ENCODE data around the gene KLK3.

The KLK3 gene

DNA sequence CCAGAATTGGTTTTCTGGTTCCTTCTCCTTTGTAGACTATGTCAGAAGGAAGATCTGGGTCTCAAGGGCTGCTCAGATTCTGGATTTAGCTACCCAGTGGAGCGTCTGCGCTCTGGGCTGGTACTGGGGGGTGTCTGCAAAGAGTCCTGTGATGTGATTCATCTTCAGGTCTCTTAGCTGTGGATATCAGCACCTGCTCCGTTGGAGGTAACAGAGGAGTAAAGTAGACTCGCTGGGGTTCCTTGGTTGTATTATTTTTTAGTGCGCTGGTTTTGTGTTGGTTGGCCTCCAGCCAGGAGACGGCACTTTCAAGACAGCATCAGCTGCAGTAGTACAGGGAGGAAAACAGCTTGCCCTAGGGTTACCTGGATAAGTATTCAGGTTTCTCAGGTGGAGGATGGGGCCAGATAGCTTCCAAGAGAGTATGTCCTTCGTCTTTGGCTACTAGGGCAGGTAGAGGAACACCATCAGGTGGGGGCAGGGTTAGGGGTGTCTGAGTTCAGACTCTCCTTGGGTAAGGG, 11.0 kb upstream of the KLK3 start:
- TF ChIP-seq, protein P1, sequence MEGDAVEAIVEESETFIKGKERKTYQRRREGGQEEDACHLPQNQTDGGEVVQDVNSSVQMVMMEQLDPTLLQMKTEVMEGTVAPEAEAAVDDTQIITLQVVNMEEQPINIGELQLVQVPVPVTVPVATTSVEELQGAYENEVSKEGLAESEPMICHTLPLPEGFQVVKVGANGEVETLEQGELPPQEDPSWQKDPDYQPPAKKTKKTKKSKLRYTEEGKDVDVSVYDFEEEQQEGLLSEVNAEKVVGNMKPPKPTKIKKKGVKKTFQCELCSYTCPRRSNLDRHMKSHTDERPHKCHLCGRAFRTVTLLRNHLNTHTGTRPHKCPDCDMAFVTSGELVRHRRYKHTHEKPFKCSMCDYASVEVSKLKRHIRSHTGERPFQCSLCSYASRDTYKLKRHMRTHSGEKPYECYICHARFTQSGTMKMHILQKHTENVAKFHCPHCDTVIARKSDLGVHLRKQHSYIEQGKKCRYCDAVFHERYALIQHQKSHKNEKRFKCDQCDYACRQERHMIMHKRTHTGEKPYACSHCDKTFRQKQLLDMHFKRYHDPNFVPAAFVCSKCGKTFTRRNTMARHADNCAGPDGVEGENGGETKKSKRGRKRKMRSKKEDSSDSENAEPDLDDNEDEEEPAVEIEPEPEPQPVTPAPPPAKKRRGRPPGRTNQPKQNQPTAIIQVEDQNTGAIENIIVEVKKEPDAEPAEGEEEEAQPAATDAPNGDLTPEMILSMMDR (IDR thresholded peaks at IDR 0.05; ENCODE audit: low read depth, low read length, missing control alignments): no peak
- in situ Hi-C loops (cut with HindIII; ENCODE audit: low pct_ligation_motif_present, low sequenced_read_pairs): no loop called here
- Histone ChIP-seq H3K4me3 (ENCODE audit: low read depth, low read length) (no peak overlapping the region), H3K27me3 (replicated peaks) (no peaks in the 10 kb centered on the region), H3K27ac (no peak overlapping the region), H3K36me3 (replicated peaks) (no peaks in the 10 kb centered on the region)
- DNase-seq: no peak

DNA sequence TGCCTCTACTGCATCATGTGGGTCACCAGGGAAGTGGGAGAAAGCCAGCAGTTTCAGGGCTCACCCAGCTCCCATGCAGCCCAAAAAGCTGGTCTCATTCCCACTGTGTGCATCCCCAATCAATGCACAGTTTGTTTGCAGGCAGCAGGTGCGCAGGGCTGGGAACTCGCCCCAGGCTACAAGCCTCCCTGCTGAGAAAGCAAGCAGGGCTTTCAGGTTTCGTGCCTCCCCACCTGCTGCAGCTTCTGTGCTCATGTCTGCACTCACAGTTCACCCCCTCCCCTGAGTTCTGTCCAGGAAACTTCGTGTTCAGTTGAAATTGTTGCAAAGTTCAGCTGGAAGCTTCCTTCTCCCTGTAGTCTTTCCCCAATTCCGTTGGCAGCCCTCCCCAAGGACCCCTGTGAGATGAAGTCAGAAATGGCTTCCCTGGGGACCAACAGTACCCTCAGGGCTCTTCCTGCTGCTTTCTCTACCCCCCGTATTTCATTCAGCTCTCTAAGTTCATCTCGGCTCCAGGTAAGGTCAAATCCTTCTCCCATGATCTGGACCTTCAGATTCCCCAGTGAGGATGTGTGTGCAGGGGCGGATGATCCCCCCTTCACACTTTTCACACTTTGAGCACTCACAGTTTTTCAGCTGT, 10.3 kb upstream of the KLK3 start:
- H3K27me3 ChIP-seq (replicated peaks): no peaks in the 10 kb centered on the region
- H3K27ac ChIP-seq: no peak overlapping the region
- H3K4me3 ChIP-seq (ENCODE audit: low read depth, low read length): no peak overlapping the region
- in situ Hi-C loops (cut with HindIII; ENCODE audit: low pct_ligation_motif_present, low sequenced_read_pairs): no loop called here
- no peaks in the 10 kb centered on the region for H3K36me3 ChIP-seq (replicated peaks)
- no peak for DNase-seq
- TF ChIP-seq, protein P1 (IDR thresholded peaks at IDR 0.05; ENCODE audit: low read depth, low read length, missing control alignments): no peak

DNA sequence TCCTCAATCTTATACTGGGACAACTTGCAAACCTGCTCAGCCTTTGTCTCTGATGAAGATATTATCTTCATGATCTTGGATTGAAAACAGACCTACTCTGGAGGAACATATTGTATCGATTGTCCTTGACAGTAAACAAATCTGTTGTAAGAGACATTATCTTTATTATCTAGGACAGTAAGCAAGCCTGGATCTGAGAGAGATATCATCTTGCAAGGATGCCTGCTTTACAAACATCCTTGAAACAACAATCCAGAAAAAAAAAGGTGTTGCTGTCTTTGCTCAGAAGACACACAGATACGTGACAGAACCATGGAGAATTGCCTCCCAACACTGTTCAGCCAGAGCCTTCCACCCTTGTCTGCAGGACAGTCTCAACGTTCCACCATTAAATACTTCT, 4.0 kb upstream of the KLK3 start:
- Histone ChIP-seq H3K4me3 (ENCODE audit: low read depth, low read length) (no peak overlapping the region), H3K27ac (no peak overlapping the region), H3K27me3 (replicated peaks) (no peaks in the 10 kb centered on the region), H3K36me3 (replicated peaks) (no peaks in the 10 kb centered on the region)
- in situ Hi-C loops (cut with HindIII; ENCODE audit: low pct_ligation_motif_present, low sequenced_read_pairs): no loop called here
- TF ChIP-seq, protein P1 (IDR thresholded peaks at IDR 0.05; ENCODE audit: low read depth, low read length, missing control alignments): no peak
- DNase-seq: no peak

DNA sequence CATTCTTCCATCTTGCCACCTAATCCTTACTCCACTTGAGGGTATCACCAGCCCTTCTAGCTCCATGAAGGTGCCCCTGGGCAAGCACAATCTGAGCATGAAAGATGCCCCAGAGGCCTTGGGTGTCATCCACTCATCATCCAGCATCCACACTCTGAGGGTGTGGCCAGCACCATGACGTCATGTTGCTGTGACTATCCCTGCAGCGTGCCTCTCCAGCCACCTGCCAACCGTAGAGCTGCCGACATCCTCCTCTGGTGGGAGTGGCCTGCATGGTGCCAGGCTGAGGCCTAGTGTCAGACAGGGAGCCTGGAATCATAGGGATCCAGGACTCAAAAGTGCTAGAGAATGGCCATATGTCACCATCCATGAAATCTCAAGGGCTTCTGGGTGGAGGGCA, 3.1 kb upstream of the KLK3 start:
- no peak for DNase-seq
- Histone ChIP-seq H3K27me3 (replicated peaks) (no peaks in the 10 kb centered on the region), H3K27ac (no peak overlapping the region), H3K4me3 (ENCODE audit: low read depth, low read length) (no peak overlapping the region), H3K36me3 (replicated peaks) (no peaks in the 10 kb centered on the region)
- in situ Hi-C loops (cut with HindIII; ENCODE audit: low pct_ligation_motif_present, low sequenced_read_pairs): no loop called here
- TF ChIP-seq, protein P1 (IDR thresholded peaks at IDR 0.05; ENCODE audit: low read depth, low read length, missing control alignments): no peak

DNA sequence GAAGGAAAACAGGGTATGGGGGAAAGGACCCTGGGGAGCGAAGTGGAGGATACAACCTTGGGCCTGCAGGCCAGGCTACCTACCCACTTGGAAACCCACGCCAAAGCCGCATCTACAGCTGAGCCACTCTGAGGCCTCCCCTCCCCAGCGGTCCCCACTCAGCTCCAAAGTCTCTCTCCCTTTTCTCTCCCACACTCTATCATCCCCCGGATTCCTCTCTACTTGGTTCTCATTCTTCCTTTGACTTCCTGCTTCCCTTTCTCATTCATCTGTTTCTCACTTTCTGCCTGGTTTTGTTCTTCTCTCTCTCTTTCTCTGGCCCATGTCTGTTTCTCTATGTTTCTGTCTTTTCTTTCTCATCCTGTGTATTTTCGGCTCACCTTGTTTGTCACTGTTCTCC, 2.7 kb downstream of the KLK3 start:
- H3K27ac ChIP-seq: no peak overlapping the region
- no peak overlapping the region for H3K4me3 ChIP-seq (ENCODE audit: low read depth, low read length)
- no peaks in the 10 kb centered on the region for H3K36me3 ChIP-seq (replicated peaks)
- DNase-seq: no peak
- TF ChIP-seq, protein P1 (IDR thresholded peaks at IDR 0.05; ENCODE audit: low read depth, low read length, missing control alignments): no peak
- H3K27me3 ChIP-seq (replicated peaks): no peaks in the 10 kb centered on the region
- in situ Hi-C loops (cut with HindIII; ENCODE audit: low pct_ligation_motif_present, low sequenced_read_pairs): no loop called here

DNA sequence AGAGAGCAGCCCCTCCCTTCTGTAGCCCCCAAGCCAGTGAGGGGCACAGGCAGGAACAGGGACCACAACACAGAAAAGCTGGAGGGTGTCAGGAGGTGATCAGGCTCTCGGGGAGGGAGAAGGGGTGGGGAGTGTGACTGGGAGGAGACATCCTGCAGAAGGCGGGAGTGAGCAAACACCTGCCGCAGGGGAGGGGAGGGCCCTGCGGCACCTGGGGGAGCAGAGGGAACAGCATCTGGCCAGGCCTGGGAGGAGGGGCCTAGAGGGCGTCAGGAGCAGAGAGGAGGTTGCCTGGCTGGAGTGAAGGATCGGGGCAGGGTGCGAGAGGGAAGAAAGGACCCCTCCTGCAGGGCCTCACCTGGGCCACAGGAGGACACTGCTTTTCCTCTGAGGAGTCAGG, 4.2 kb downstream of the KLK3 start:
- Histone ChIP-seq H3K27me3 (replicated peaks) (no peaks in the 10 kb centered on the region), H3K4me3 (ENCODE audit: low read depth, low read length) (no peak overlapping the region), H3K27ac (no peak overlapping the region), H3K36me3 (replicated peaks) (no peaks in the 10 kb centered on the region)
- in situ Hi-C loops (cut with HindIII; ENCODE audit: low pct_ligation_motif_present, low sequenced_read_pairs): no loop called here
- TF ChIP-seq, protein P1 (IDR thresholded peaks at IDR 0.05; ENCODE audit: low read depth, low read length, missing control alignments): no peak
- no peak for DNase-seq

Measured in brain microvascular endothelial cell (primary cell).